WTC11 (cell line): ENCODE measurements around the gene STBD1.

Experiments used
- AFF4 ChIP-seq: sonication (generic); formaldehyde crosslinking; IDR thresholded peaks from 2 replicates; pipeline ENCODE4 v1.8.1; 2023; ENCODE audit warnings: mild to moderate bottlenecking, missing genetic modification reagents, borderline replicate concordance
- ATF1 ChIP-seq: sonication (generic); formaldehyde crosslinking; IDR thresholded peaks from 2 replicates; pipeline ENCODE4 v1.8.1; 2023; ENCODE audit warnings: mild to moderate bottlenecking, moderate library complexity, missing genetic modification reagents
- CTCF ChIP-seq: fragments of 200-600 bp; IDR thresholded peaks from 2 replicates; pipeline ENCODE4 v1.8.0; 2022; ENCODE audit warnings: antibody characterized with exemption
- JUN ChIP-seq: sonication (generic); formaldehyde crosslinking; IDR thresholded peaks from 2 replicates; pipeline ENCODE4 v1.8.0; 2023; ENCODE audit warnings: mild to moderate bottlenecking, missing genetic modification reagents
- SP1 ChIP-seq: sonication (generic); formaldehyde crosslinking; conservative IDR thresholded peaks from 2 replicates; pipeline ENCODE4 v1.8.1; 2022; ENCODE audit warnings: missing genetic modification reagents
- ZNF232 ChIP-seq: sonication (generic); formaldehyde crosslinking; IDR thresholded peaks from 2 replicates; pipeline ENCODE4 v1.8.0; 2022; ENCODE audit warnings: mild to moderate bottlenecking, missing genetic modification reagents
- TF ChIP-seq, protein P1 (sequence below): sonication (generic); formaldehyde crosslinking; conservative IDR thresholded peaks from 2 replicates; pipeline ENCODE4 v1.8.1; 2023; ENCODE audit warnings: mild to moderate bottlenecking, low read depth, missing genetic modification reagents, moderate library complexity
- TF ChIP-seq, protein P2 (sequence below): sonication (generic); formaldehyde crosslinking; IDR thresholded peaks from 2 replicates; pipeline ENCODE4 v1.8.0; 2023; ENCODE audit warnings: mild to moderate bottlenecking, missing genetic modification reagents

DNA sequence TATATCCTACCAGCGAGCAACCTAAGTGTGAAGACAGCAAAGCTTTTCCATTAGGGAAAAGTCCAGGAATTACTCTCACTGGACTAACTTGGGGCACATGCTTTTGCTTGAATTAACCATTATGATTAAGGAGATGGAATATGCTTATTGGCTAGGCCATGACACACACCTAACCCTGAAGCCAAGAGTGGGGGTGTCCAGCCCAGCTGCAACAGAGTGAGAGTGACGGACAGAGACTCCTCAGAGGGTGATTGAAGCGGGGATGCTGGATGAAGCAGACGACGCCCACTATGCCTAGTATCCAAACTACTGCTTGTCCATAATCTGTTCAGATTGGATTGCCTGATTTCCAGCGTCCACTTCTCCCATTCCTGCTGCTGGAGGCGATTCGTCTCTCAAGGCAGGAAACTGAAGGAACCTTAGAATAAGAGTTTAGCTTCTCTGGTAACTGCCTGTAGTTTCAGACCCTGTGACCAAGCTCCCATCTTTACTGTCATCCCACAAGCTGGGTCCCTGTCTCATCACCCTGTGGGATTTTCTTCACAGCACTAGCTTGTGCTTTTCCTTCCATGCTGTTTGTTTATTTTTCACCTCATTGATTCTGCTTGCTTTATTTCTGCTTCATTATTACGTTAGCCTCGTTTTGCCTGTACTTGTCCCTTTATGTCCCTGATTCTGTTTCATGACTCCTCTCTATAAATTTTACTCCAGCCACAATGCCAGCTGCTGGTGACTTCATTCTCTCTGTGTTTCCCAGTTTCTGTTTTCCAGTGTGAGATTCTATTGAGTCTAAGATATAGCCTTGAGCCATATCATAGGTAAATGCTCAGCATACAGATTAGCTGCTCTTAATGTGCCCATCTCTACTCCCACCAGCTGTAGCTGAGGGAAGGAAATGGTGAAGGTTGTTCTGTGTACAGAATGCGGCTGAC lies 36.0 kb upstream of the STBD1 start:
- TF ChIP-seq CTCF, result no peak
- TF ChIP-seq SP1, result no peak
- TF ChIP-seq, protein P1, sequence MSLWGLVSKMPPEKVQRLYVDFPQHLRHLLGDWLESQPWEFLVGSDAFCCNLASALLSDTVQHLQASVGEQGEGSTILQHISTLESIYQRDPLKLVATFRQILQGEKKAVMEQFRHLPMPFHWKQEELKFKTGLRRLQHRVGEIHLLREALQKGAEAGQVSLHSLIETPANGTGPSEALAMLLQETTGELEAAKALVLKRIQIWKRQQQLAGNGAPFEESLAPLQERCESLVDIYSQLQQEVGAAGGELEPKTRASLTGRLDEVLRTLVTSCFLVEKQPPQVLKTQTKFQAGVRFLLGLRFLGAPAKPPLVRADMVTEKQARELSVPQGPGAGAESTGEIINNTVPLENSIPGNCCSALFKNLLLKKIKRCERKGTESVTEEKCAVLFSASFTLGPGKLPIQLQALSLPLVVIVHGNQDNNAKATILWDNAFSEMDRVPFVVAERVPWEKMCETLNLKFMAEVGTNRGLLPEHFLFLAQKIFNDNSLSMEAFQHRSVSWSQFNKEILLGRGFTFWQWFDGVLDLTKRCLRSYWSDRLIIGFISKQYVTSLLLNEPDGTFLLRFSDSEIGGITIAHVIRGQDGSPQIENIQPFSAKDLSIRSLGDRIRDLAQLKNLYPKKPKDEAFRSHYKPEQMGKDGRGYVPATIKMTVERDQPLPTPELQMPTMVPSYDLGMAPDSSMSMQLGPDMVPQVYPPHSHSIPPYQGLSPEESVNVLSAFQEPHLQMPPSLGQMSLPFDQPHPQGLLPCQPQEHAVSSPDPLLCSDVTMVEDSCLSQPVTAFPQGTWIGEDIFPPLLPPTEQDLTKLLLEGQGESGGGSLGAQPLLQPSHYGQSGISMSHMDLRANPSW (CRISPR knock-in tag), result no peak
- no peak for TF ChIP-seq JUN (CRISPR knock-in tag)
- TF ChIP-seq, protein P2, sequence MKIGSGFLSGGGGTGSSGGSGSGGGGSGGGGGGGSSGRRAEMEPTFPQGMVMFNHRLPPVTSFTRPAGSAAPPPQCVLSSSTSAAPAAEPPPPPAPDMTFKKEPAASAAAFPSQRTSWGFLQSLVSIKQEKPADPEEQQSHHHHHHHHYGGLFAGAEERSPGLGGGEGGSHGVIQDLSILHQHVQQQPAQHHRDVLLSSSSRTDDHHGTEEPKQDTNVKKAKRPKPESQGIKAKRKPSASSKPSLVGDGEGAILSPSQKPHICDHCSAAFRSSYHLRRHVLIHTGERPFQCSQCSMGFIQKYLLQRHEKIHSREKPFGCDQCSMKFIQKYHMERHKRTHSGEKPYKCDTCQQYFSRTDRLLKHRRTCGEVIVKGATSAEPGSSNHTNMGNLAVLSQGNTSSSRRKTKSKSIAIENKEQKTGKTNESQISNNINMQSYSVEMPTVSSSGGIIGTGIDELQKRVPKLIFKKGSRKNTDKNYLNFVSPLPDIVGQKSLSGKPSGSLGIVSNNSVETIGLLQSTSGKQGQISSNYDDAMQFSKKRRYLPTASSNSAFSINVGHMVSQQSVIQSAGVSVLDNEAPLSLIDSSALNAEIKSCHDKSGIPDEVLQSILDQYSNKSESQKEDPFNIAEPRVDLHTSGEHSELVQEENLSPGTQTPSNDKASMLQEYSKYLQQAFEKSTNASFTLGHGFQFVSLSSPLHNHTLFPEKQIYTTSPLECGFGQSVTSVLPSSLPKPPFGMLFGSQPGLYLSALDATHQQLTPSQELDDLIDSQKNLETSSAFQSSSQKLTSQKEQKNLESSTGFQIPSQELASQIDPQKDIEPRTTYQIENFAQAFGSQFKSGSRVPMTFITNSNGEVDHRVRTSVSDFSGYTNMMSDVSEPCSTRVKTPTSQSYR (CRISPR knock-in tag), result no peak
- TF ChIP-seq AFF4 (CRISPR knock-in tag), result no peak
- no peak for TF ChIP-seq ATF1 (CRISPR knock-in tag)
- no peak for TF ChIP-seq ZNF232 (CRISPR knock-in tag)
